Glutamatergic neuron (in vitro differentiated cells): ENCODE measurements around the gene NTRK2. TPM values are rescaled to one million over a fixed set of nuclear protein-coding genes. Genes with fewer than 3 reads are reported as not detected.

Experiments used
- DNase-seq: peaks from one replicate; pipeline ENCODE4 v3.0.0; 2022
- H3K27ac Mint-ChIP-seq: one replicate; pipeline ENCODE4 v1.8.0; 2020; ENCODE audit warnings: mild to moderate bottlenecking, mixed read lengths, inconsistent platforms; ENCODE audit not compliant: unreplicated experiment
- H3K27me3 Mint-ChIP-seq: one replicate; pipeline ENCODE4 v1.8.0; 2020; ENCODE audit warnings: mild to moderate bottlenecking, moderate library complexity, mixed read lengths, inconsistent platforms; ENCODE audit not compliant: unreplicated experiment
- H3K36me3 Mint-ChIP-seq: one replicate; pipeline ENCODE4 v1.8.0; 2020; ENCODE audit warnings: mild to moderate bottlenecking, mixed read lengths, inconsistent platforms; ENCODE audit not compliant: unreplicated experiment
- H3K4me1 Mint-ChIP-seq: one replicate; pipeline ENCODE4 v1.8.0; 2020; ENCODE audit warnings: mild to moderate bottlenecking, low read depth, mixed read lengths, inconsistent platforms; ENCODE audit not compliant: unreplicated experiment
- H3K4me3 Mint-ChIP-seq: one replicate; pipeline ENCODE4 v1.8.0; 2020; ENCODE audit warnings: mild to moderate bottlenecking, mixed read lengths, inconsistent platforms; ENCODE audit not compliant: unreplicated experiment
- H3K9me3 Mint-ChIP-seq: one replicate; pipeline ENCODE4 v1.8.0; 2020; ENCODE audit warnings: mild to moderate bottlenecking, moderate library complexity, mixed read lengths, inconsistent platforms; ENCODE audit not compliant: unreplicated experiment
- total RNA-seq: library from RNA; stranded (reverse); fragmentation: NEBNext Ultra II Directional; extraction: Animal tissue kit (Norgen Biotek cat#: 25700); gene quantifications from one replicate; pipeline ENCODE4 v1.2.1, GENCODE V29; 2021; ENCODE audit not compliant: unreplicated experiment
- TF ChIP-seq, protein P1 (sequence below): fragments of 200-600 bp; sonication (generic); IDR thresholded peaks from one replicate; pipeline ENCODE4 v1.5.0; 2021; ENCODE audit not compliant: partially characterized antibody, unreplicated experiment

The NTRK2 gene
- total RNA-seq, 1 donor from 2014 or later = 2.1 TPM

DNA sequence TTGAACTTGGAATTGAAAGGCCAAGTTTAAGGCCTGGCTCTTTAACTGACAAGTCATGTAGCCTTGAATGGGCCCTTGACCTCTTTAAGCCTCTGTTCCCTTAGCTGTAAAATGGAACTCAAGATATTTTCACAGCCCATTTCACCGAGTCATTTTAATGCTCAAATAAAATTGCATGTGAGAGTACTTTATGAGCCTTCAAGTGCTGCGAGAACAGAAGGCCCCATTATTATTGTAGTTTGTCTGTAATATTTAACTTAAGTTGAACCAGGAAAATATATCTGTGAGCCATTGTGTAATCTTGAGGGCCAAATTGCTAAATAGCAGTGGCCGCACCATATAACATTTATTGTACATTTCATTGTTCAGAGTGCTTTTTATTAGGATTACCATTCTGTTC lies 249.9 kb downstream of the NTRK2 start:
- Mint-ChIP-seq H3K36me3 (no peaks in the 10 kb centered on the region), H3K4me1 (no peaks in the 10 kb centered on the region), H3K9me3 (no peaks in the 10 kb centered on the region), H3K4me3 (no peak overlapping the region), H3K27ac (no peak overlapping the region), H3K27me3 (no peaks in the 10 kb centered on the region)
- TF ChIP-seq, protein P1, sequence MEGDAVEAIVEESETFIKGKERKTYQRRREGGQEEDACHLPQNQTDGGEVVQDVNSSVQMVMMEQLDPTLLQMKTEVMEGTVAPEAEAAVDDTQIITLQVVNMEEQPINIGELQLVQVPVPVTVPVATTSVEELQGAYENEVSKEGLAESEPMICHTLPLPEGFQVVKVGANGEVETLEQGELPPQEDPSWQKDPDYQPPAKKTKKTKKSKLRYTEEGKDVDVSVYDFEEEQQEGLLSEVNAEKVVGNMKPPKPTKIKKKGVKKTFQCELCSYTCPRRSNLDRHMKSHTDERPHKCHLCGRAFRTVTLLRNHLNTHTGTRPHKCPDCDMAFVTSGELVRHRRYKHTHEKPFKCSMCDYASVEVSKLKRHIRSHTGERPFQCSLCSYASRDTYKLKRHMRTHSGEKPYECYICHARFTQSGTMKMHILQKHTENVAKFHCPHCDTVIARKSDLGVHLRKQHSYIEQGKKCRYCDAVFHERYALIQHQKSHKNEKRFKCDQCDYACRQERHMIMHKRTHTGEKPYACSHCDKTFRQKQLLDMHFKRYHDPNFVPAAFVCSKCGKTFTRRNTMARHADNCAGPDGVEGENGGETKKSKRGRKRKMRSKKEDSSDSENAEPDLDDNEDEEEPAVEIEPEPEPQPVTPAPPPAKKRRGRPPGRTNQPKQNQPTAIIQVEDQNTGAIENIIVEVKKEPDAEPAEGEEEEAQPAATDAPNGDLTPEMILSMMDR = no peak
- DNase-seq = no peak

DNA sequence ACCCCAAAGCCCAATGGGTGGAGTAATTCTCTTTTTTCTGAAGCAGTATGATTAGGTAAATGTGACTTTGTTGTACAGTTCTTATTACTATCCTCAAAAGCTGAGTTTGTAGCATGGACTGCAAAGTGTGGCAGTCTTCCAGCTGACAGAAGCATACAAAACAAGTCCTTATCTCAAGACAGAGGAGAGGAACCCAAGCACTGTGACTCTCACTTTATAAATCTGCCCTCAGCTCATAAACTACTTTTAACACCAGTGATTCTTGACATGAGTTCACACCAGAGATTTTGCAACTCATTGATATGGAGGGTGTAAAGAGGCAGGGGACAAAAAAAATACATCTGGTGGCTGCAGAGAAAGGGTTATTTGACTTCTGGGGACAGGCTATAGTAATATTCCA lies 251.6 kb downstream of the NTRK2 start:
- H3K4me3 Mint-ChIP-seq = no peak overlapping the region
- H3K36me3 Mint-ChIP-seq = no peaks in the 10 kb centered on the region
- H3K27ac Mint-ChIP-seq = no peak overlapping the region
- no peaks in the 10 kb centered on the region for H3K9me3 Mint-ChIP-seq
- peaks cover 2% of the 10 kb centered on the region for H3K27me3 Mint-ChIP-seq
- DNase-seq = no peak
- no peaks in the 10 kb centered on the region for H3K4me1 Mint-ChIP-seq
- TF ChIP-seq, protein P1 = no peak

DNA sequence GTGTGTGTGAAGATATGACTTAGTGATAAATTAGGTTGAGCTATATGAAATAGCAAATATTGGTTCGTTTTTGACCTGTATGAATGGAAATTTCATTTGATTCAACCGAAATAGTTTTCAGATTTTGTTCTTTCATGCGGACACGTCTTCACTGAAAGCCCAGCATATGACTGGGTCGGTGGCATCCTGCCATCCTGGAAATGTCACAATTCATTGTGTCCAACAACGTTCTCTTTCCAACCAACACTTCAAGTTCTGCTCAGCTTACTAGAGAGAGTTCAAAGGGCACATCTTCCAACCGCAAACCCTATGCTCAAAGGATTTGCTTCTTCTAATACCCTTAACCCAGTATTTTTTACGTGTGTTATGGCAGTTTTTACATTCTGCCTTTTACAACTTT lies 252.5 kb downstream of the NTRK2 start:
- no peak overlapping the region for H3K4me3 Mint-ChIP-seq
- H3K36me3 Mint-ChIP-seq = no peaks in the 10 kb centered on the region
- DNase-seq = no peak
- no peak overlapping the region for H3K27ac Mint-ChIP-seq
- no peaks in the 10 kb centered on the region for H3K9me3 Mint-ChIP-seq
- peaks cover 2% of the 10 kb centered on the region for H3K27me3 Mint-ChIP-seq
- H3K4me1 Mint-ChIP-seq = no peaks in the 10 kb centered on the region
- TF ChIP-seq, protein P1 = no peak

DNA sequence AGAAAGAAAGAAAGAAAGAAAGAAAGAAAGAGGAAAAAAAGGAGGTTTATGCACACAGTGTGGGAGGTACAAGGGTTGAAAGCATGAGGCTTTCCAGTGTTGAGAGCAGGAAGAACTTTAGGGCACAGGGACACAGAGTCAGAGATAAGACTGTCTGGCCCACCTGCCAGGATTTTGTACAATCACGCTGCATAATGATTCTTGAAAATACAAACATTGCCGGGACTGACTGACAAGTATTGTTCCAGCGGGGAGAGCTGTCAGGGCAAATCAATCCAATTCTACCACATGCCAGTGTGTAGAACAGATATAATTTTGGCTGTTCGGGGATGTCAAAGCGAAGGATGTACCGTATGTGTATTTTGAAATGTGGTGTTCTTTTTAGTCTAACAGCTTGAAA lies 254.7 kb downstream of the NTRK2 start:
- TF ChIP-seq, protein P1 = no peak
- no peaks in the 10 kb centered on the region for H3K4me1 Mint-ChIP-seq
- H3K9me3 Mint-ChIP-seq = no peaks in the 10 kb centered on the region
- no peak overlapping the region for H3K27ac Mint-ChIP-seq
- DNase-seq = no peak
- H3K27me3 Mint-ChIP-seq = peaks cover 2% of the 10 kb centered on the region
- H3K4me3 Mint-ChIP-seq = no peak overlapping the region
- H3K36me3 Mint-ChIP-seq = no peaks in the 10 kb centered on the region

DNA sequence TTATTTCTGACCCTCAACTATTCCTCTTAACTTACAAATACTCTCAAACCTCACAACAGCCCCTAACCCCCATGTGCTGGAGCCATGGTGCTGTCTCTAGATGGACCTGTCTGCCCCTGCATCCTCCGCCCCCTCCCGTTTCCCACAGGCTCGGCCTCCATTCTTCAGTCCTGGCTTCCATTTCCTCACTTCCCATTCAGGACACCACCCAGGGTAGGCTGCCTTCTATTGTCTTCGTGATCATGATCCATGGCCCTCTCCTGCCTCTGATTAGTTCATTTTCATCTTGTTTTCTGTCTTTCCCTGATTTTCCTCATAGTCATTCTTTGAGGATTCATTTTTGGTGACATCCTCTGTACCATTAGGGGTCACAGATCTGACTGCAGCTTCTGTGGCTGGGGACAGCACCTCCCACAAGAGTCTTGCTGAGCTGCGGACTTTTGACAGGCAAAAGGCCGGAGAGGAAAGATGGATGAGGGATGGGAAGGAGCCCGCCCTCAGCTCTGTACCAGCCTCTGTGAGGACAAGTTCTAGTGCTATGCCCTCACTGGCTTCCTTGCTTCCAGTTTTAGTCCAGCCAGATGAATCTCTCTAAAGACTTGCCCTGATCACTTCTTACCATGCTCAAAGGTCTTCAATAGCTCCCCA lies 255.8 kb downstream of the NTRK2 start:
- Mint-ChIP-seq H3K27me3 (peaks cover 2% of the 10 kb centered on the region), H3K27ac (no peak overlapping the region), H3K4me3 (no peak overlapping the region), H3K4me1 (no peaks in the 10 kb centered on the region), H3K36me3 (no peaks in the 10 kb centered on the region), H3K9me3 (no peaks in the 10 kb centered on the region)
- TF ChIP-seq, protein P1 = no peak
- no peak for DNase-seq
